ENCODE results near the gene FILIP1.

GRCh38 chr6:75467966-75468365 is 25.6 kb downstream of the FILIP1 start:
- TF ChIP-seq POLR2AphosphoS5 (IDR thresholded peaks at IDR 0.05; ENCODE audit: low read depth, low read length) = no peak
- no peak for TF ChIP-seq TAF1 (IDR thresholded peaks at IDR 0.05; ENCODE audit: borderline replicate concordance, insufficient read depth, low read length)
- TF ChIP-seq, protein P1, sequence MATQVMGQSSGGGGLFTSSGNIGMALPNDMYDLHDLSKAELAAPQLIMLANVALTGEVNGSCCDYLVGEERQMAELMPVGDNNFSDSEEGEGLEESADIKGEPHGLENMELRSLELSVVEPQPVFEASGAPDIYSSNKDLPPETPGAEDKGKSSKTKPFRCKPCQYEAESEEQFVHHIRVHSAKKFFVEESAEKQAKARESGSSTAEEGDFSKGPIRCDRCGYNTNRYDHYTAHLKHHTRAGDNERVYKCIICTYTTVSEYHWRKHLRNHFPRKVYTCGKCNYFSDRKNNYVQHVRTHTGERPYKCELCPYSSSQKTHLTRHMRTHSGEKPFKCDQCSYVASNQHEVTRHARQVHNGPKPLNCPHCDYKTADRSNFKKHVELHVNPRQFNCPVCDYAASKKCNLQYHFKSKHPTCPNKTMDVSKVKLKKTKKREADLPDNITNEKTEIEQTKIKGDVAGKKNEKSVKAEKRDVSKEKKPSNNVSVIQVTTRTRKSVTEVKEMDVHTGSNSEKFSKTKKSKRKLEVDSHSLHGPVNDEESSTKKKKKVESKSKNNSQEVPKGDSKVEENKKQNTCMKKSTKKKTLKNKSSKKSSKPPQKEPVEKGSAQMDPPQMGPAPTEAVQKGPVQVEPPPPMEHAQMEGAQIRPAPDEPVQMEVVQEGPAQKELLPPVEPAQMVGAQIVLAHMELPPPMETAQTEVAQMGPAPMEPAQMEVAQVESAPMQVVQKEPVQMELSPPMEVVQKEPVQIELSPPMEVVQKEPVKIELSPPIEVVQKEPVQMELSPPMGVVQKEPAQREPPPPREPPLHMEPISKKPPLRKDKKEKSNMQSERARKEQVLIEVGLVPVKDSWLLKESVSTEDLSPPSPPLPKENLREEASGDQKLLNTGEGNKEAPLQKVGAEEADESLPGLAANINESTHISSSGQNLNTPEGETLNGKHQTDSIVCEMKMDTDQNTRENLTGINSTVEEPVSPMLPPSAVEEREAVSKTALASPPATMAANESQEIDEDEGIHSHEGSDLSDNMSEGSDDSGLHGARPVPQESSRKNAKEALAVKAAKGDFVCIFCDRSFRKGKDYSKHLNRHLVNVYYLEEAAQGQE (IDR thresholded peaks at IDR 0.05; ENCODE audit: insufficient read depth in 1 of 2, low read depth in 2 of 2, low read length in 2 of 2) = no peak
- no peak for TF ChIP-seq SIN3A (IDR thresholded peaks at IDR 0.05; ENCODE audit: borderline replicate concordance, insufficient read depth, low read length)

Data from PFSK-1 (cell line).